ENCODE data around the gene SLC26A11. TPM values are rescaled to one million over a fixed set of nuclear protein-coding genes. Genes with fewer than 3 reads are reported as not detected.
"Not testable (repeated sequence)": the region's sequence is repeated elsewhere in the genome, so short reads cannot be mapped to it uniquely, and the experiment has no call there.

Gene SLC26A11
- total and polyA plus RNA-seq, 7 donors, result 2.3 to 14.5 (median 9.3) TPM

GRCh38 chr17:80295146-80295545 is 74.9 kb downstream of the SLC26A11 start:
- H3K4me3 ChIP-seq, result no peak overlapping the region
- peaks cover 57 to 100% (median 86%) of the 10 kb centered on the region in 4 donors for H3K36me3 ChIP-seq
- no peaks in the 10 kb centered on the region for H3K4me1 ChIP-seq
- H3K27ac ChIP-seq, result no peak overlapping the region
- no peak for DNase-seq
- intact Hi-C loops (cut with DNase I), result no loop called here
- H3K9me3 ChIP-seq, result no peaks in the 10 kb centered on the region
- no peaks in the 10 kb centered on the region for H3K27me3 ChIP-seq
- TF ChIP-seq, protein P1, sequence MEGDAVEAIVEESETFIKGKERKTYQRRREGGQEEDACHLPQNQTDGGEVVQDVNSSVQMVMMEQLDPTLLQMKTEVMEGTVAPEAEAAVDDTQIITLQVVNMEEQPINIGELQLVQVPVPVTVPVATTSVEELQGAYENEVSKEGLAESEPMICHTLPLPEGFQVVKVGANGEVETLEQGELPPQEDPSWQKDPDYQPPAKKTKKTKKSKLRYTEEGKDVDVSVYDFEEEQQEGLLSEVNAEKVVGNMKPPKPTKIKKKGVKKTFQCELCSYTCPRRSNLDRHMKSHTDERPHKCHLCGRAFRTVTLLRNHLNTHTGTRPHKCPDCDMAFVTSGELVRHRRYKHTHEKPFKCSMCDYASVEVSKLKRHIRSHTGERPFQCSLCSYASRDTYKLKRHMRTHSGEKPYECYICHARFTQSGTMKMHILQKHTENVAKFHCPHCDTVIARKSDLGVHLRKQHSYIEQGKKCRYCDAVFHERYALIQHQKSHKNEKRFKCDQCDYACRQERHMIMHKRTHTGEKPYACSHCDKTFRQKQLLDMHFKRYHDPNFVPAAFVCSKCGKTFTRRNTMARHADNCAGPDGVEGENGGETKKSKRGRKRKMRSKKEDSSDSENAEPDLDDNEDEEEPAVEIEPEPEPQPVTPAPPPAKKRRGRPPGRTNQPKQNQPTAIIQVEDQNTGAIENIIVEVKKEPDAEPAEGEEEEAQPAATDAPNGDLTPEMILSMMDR (IDR thresholded peaks at IDR 0.05), result no peak
- no peak for TF ChIP-seq POLR2A (IDR thresholded peaks at IDR 0.05)
- no peak for TF ChIP-seq EP300 (IDR thresholded peaks at IDR 0.05)
- no peak for TF ChIP-seq POLR2AphosphoS5 (IDR thresholded peaks at IDR 0.05)
- 84 to 95% methylated on average over 5 of the region's 5 CpGs for WGBS, 2 donors

GRCh38 chr17:80295559-80295958 is 75.3 kb downstream of the SLC26A11 start:
- H3K4me1 ChIP-seq, result no peaks in the 10 kb centered on the region
- no peak overlapping the region for H3K27ac ChIP-seq
- no peaks in the 10 kb centered on the region for H3K9me3 ChIP-seq
- intact Hi-C loops (cut with DNase I), result no loop called here
- no peak for DNase-seq
- H3K27me3 ChIP-seq, result no peaks in the 10 kb centered on the region
- no peak overlapping the region for H3K4me3 ChIP-seq
- peaks cover 61 to 100% (median 86%) of the 10 kb centered on the region in 4 donors for H3K36me3 ChIP-seq
- TF ChIP-seq POLR2A (IDR thresholded peaks at IDR 0.05), result no peak
- no peak for TF ChIP-seq EP300 (IDR thresholded peaks at IDR 0.05)
- TF ChIP-seq, protein P1 (IDR thresholded peaks at IDR 0.05), result no peak
- no peak for TF ChIP-seq POLR2AphosphoS5 (IDR thresholded peaks at IDR 0.05)
- 93 to 94% methylated on average over 6 of the region's 6 CpGs for WGBS, 2 donors

GRCh38 chr17:80296221-80296620 is 76.0 kb downstream of the SLC26A11 start:
- Histone ChIP-seq H3K27ac (no peak overlapping the region), H3K4me1 (no peaks in the 10 kb centered on the region), H3K4me3 (no peak overlapping the region), H3K27me3 (no peaks in the 10 kb centered on the region), H3K9me3 (no peaks in the 10 kb centered on the region), H3K36me3 (peaks cover 64 to 100% (median 83%) of the 10 kb centered on the region in 4 donors)
- TF ChIP-seq POLR2AphosphoS5 (IDR thresholded peaks at IDR 0.05) (no peak), EP300 (IDR thresholded peaks at IDR 0.05) (no peak), POLR2A (IDR thresholded peaks at IDR 0.05) (no peak)
- TF ChIP-seq, protein P1 (IDR thresholded peaks at IDR 0.05), result no peak
- DNase-seq, result no peak
- WGBS, 2 donors, result 93 to 94% methylated on average over 14 of the region's 14 CpGs
- intact Hi-C loops (cut with DNase I), result no loop called here

GRCh38 chr17:80297996-80298560 is 77.9 kb downstream of the SLC26A11 start:
- no peak for DNase-seq
- intact Hi-C loops (cut with DNase I), result no loop called here
- 91 to 95% methylated on average over 19 of the region's 19 CpGs for WGBS, 2 donors

DNA sequence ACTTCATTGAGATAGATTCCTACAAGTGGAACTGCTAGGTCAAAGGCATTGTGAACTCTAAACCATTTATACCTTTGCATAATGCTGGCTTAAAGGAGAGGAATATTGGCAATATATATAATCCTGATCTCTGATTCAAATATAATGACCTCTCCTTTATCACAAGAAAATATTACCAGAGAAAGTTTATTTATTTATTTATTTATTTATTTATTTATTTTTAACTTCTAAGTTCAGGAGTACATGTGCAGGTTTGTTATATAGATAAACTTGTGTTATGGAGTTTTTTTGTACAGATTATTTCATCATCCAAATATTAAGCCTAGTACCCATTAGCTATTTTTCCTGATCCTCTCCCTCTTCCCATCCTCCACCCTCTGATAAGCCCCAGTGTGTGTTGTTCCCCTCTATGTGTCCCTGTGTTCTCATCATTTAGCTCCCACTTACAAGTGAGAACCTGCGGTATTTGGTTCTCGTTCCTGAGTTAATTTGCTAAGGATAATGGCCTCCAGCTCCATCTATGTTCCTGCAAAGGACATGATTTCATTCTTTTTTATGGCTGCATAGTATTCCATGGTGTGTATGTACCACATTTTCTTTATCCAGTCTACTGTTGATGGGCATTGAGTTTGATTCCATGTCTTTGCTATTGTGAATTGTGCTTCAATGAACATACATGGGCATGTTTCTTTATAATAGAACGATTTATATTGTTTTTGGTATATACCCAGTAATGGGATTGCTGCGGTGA is 79.3 kb downstream of the SLC26A11 start:
- intact Hi-C loops (cut with DNase I); H3K27ac ChIP-seq; H3K4me1 ChIP-seq; H3K9me3 ChIP-seq; H3K4me3 ChIP-seq; DNase-seq; H3K27me3 ChIP-seq: not testable (repeated sequence)
- H3K36me3 ChIP-seq, result peaks cover 67 to 100% (median 78%) of the 10 kb centered on the region in 4 donors
- 97 to 98% methylated on average over 4 of the region's 4 CpGs for WGBS, 2 donors

More at GRCh38 chr17:80297996-80298560, 77.9 kb downstream of the SLC26A11 start:
- Histone ChIP-seq H3K27me3 (no peaks in the 10 kb centered on the region), H3K27ac (no peak overlapping the region), H3K4me1 (no peaks in the 10 kb centered on the region), H3K9me3 (peaks cover 0 to under 1% (median 0%) of the 10 kb centered on the region in 4 donors), H3K4me3 (no peak overlapping the region), H3K36me3 (peaks cover 59 to 100% (median 76%) of the 10 kb centered on the region in 4 donors)
- TF ChIP-seq EP300 (IDR thresholded peaks at IDR 0.05), result no peak
- no peak for TF ChIP-seq POLR2AphosphoS5 (IDR thresholded peaks at IDR 0.05)
- TF ChIP-seq POLR2A (IDR thresholded peaks at IDR 0.05), result no peak
- TF ChIP-seq, protein P1 (IDR thresholded peaks at IDR 0.05), result no peak

- H3K27ac ChIP-seq; H3K27me3 ChIP-seq; intact Hi-C loops (cut with DNase I); H3K4me1 ChIP-seq; H3K4me3 ChIP-seq; H3K9me3 ChIP-seq; DNase-seq: not testable (repeated sequence)
- H3K36me3 ChIP-seq, result peaks cover 55 to 100% (median 75%) of the 10 kb centered on the region in 4 donors
- 92 to 96% methylated on average over 2 of the region's 2 CpGs for whole genome bisulfite sequencing, 2 donors
These were observed 80.5 kb downstream of the SLC26A11 start for GRCh38 chr17:80300756-80301155.
